Measurements from ENCODE around the gene HSP90B1. TPM values are rescaled to one million over a fixed set of nuclear protein-coding genes. Genes with fewer than 3 reads are reported as not detected.

The HSP90B1 gene
- total RNA-seq, 1 donor from 2014 or later, result 1,238 TPM

DNA sequence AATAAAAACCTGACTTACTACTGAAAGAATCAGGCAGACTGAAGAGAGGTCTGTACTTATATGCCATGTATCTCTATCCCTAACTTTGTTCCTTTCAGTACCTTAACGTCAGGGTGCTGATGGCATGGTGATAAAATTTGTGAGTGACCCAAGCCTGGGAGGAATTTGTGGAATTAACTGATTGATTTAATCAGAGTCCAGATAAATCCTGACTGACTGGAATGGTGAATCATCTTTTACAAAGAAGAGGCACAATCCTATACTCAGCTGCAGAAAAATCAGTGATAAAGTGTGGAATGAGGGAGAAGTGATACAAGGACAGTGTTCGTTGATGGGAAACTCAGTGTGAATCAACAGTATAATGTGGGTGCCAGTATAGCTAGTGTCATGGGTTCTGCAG lies 39.2 kb downstream of the HSP90B1 start:
- H3K27me3 ChIP-seq (ENCODE audit: insufficient read depth, low read length), result no peaks in the 10 kb centered on the region
- no peak overlapping the region for H3K4me3 ChIP-seq (ENCODE audit: insufficient read depth, low read depth, low read length)
- DNase-seq (ENCODE audit: low read depth) (peak; percentile 69), FAIRE-seq (no peak)
- H3K4me2 ChIP-seq (ENCODE audit: low read length), result peak overlapping the region; percentile 69
- TF ChIP-seq, protein P1, sequence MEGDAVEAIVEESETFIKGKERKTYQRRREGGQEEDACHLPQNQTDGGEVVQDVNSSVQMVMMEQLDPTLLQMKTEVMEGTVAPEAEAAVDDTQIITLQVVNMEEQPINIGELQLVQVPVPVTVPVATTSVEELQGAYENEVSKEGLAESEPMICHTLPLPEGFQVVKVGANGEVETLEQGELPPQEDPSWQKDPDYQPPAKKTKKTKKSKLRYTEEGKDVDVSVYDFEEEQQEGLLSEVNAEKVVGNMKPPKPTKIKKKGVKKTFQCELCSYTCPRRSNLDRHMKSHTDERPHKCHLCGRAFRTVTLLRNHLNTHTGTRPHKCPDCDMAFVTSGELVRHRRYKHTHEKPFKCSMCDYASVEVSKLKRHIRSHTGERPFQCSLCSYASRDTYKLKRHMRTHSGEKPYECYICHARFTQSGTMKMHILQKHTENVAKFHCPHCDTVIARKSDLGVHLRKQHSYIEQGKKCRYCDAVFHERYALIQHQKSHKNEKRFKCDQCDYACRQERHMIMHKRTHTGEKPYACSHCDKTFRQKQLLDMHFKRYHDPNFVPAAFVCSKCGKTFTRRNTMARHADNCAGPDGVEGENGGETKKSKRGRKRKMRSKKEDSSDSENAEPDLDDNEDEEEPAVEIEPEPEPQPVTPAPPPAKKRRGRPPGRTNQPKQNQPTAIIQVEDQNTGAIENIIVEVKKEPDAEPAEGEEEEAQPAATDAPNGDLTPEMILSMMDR (IDR thresholded peaks at IDR 0.05; ENCODE audit: insufficient read depth, low read depth, low read length), result no peak
- no peak for TF ChIP-seq EZH2 (IDR thresholded peaks at IDR 0.05; ENCODE audit: insufficient read depth, low read length)
- peaks cover 63% of the 10 kb centered on the region for H4K20me1 ChIP-seq (ENCODE audit: insufficient read depth, low read length)
- Mint-ChIP-seq H3K27ac (ENCODE audit: unreplicated experiment) (peak overlapping the region; percentile 8), H3K4me3 (ENCODE audit: unreplicated experiment) (peak overlapping the region; percentile 7), H3K9me3 (ENCODE audit: unreplicated experiment) (no peaks in the 10 kb centered on the region), H3K36me3 (ENCODE audit: low read depth, unreplicated experiment) (no peaks in the 10 kb centered on the region), H3K27me3 (ENCODE audit: low read depth, unreplicated experiment) (no peaks in the 10 kb centered on the region), H3K4me1 (ENCODE audit: low read depth, unreplicated experiment) (peaks cover 12% of the 10 kb centered on the region)
- H3K4me1 ChIP-seq (ENCODE audit: insufficient read depth, low read length), result peaks cover 27% of the 10 kb centered on the region
- H3K9ac ChIP-seq (ENCODE audit: low read length), result peak overlapping the region; percentile 56
- H3K27ac ChIP-seq (ENCODE audit: low read depth, low read length), result peak overlapping the region; percentile 73
- no peak overlapping the region for H2AFZ ChIP-seq (ENCODE audit: low read depth, low read length)
- peaks cover 100% of the 10 kb centered on the region for H3K79me2 ChIP-seq (ENCODE audit: insufficient read depth, low read length)
- no peaks in the 10 kb centered on the region for H3K9me3 ChIP-seq (ENCODE audit: insufficient read depth, low read depth, low read length)
- peaks cover 3% of the 10 kb centered on the region for H3K36me3 ChIP-seq (ENCODE audit: insufficient read depth, low read length)

DNA sequence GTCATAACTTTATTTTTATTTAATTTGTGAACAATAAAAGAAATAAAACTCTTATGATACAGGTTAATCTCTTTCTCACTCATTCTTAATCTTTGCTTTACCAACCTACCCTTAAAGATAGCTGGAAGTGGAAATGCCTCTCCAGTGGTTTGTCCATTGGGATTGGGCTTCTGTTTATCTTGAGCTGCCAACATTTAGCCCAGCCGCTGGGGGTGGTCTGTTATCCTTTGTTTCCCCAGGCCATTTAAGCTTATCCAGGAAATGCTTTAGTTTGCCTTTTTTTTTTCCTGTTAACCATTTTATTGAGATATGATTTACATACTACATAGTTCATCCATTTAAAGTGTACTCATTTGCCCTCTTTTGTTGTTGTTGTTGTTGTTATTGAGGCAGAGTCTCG lies 43.7 kb downstream of the HSP90B1 start:
- Histone ChIP-seq H3K4me2 (ENCODE audit: low read length) (no peak overlapping the region), H3K79me2 (ENCODE audit: insufficient read depth, low read length) (peaks cover 98% of the 10 kb centered on the region), H3K9me3 (ENCODE audit: insufficient read depth, low read depth, low read length) (no peaks in the 10 kb centered on the region), H3K4me1 (ENCODE audit: insufficient read depth, low read length) (peaks cover 10% of the 10 kb centered on the region), H4K20me1 (ENCODE audit: insufficient read depth, low read length) (peaks cover 93% of the 10 kb centered on the region), H3K27ac (ENCODE audit: low read depth, low read length) (no peak overlapping the region), H3K36me3 (ENCODE audit: insufficient read depth, low read length) (peaks cover 13% of the 10 kb centered on the region), H3K27me3 (ENCODE audit: insufficient read depth, low read length) (no peaks in the 10 kb centered on the region), H2AFZ (ENCODE audit: low read depth, low read length) (no peak overlapping the region), H3K9ac (ENCODE audit: low read length) (no peak overlapping the region), H3K4me3 (ENCODE audit: insufficient read depth, low read depth, low read length) (no peak overlapping the region)
- H3K9me3 Mint-ChIP-seq (ENCODE audit: unreplicated experiment), result no peaks in the 10 kb centered on the region
- H3K4me1 Mint-ChIP-seq (ENCODE audit: low read depth, unreplicated experiment), result peaks cover 5% of the 10 kb centered on the region
- no peak overlapping the region for H3K4me3 Mint-ChIP-seq (ENCODE audit: unreplicated experiment)
- no peak for TF ChIP-seq EZH2 (IDR thresholded peaks at IDR 0.05; ENCODE audit: insufficient read depth, low read length)
- TF ChIP-seq, protein P1 (IDR thresholded peaks at IDR 0.05; ENCODE audit: insufficient read depth, low read depth, low read length), result no peak
- H3K36me3 Mint-ChIP-seq (ENCODE audit: low read depth, unreplicated experiment), result peaks cover 9% of the 10 kb centered on the region
- peak overlapping the region; percentile 66 for H3K27ac Mint-ChIP-seq (ENCODE audit: unreplicated experiment)
- no peaks in the 10 kb centered on the region for H3K27me3 Mint-ChIP-seq (ENCODE audit: low read depth, unreplicated experiment)
- no peak for DNase-seq (ENCODE audit: low read depth)
- no peak for FAIRE-seq

DNA sequence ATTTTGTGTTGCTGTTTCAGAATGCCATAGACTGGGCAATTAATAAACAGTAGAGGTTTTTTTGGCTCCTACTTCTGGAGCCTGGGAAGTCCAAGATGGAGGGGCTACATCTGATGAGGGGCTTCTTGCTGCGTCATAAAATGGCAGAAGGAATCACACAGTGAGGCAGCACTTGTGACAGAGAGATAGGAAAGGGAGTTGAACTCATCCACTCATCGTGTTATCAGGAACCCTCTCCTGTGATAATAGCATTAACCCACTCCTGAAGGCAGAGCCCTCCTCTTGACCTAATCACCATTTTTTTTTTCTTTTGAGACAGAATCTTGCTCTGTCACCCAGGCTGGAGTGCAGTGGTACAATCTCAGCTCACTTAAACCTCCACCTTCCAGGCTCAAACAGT lies 45.2 kb downstream of the HSP90B1 start:
- no peaks in the 10 kb centered on the region for H3K27me3 Mint-ChIP-seq (ENCODE audit: low read depth, unreplicated experiment)
- Histone ChIP-seq H3K79me2 (ENCODE audit: insufficient read depth, low read length) (peaks cover 90% of the 10 kb centered on the region), H3K4me3 (ENCODE audit: insufficient read depth, low read depth, low read length) (no peak overlapping the region), H3K9me3 (ENCODE audit: insufficient read depth, low read depth, low read length) (no peaks in the 10 kb centered on the region), H4K20me1 (ENCODE audit: insufficient read depth, low read length) (peaks cover 86% of the 10 kb centered on the region), H3K4me2 (ENCODE audit: low read length) (no peak overlapping the region), H3K36me3 (ENCODE audit: insufficient read depth, low read length) (peaks cover 20% of the 10 kb centered on the region), H3K4me1 (ENCODE audit: insufficient read depth, low read length) (no peaks in the 10 kb centered on the region), H2AFZ (ENCODE audit: low read depth, low read length) (no peak overlapping the region), H3K9ac (ENCODE audit: low read length) (no peak overlapping the region), H3K27ac (ENCODE audit: low read depth, low read length) (no peak overlapping the region), H3K27me3 (ENCODE audit: insufficient read depth, low read length) (no peaks in the 10 kb centered on the region)
- H3K36me3 Mint-ChIP-seq (ENCODE audit: low read depth, unreplicated experiment), result peaks cover 9% of the 10 kb centered on the region
- H3K4me1 Mint-ChIP-seq (ENCODE audit: low read depth, unreplicated experiment), result no peaks in the 10 kb centered on the region
- H3K4me3 Mint-ChIP-seq (ENCODE audit: unreplicated experiment), result no peak overlapping the region
- TF ChIP-seq, protein P1 (IDR thresholded peaks at IDR 0.05; ENCODE audit: insufficient read depth, low read depth, low read length), result no peak
- no peak for TF ChIP-seq EZH2 (IDR thresholded peaks at IDR 0.05; ENCODE audit: insufficient read depth, low read length)
- no peaks in the 10 kb centered on the region for H3K9me3 Mint-ChIP-seq (ENCODE audit: unreplicated experiment)
- no peak overlapping the region for H3K27ac Mint-ChIP-seq (ENCODE audit: unreplicated experiment)
- DNase-seq (ENCODE audit: low read depth) (no peak), FAIRE-seq (no peak)
